Activated CD4-positive, alpha-beta T cell treated with anti-CD3 and anti-CD28 coated beads for 36 hours (primary cell): ENCODE measurements around the gene CAMTA1. TPM values are rescaled to one million over a fixed set of nuclear protein-coding genes. Genes with fewer than 3 reads are reported as not detected.

Experiments
- ATAC-seq: fragments of 200-7000 bp; cut with Tn5 transposase; one replicate; pipeline ENCODE4 v1.10.0; 2021; ENCODE audit warnings: mild to moderate bottlenecking, moderate library complexity
- CTCF ChIA-PET: fragments of 350-600 bp; sonication (Branson Sonifier 250); formaldehyde crosslinking; loops from one replicate; lab custom pipeline; 2021; ENCODE audit warnings: antibody characterized with exemption; lab: Charles Lee
- POLR2A ChIA-PET: fragments of 350-600 bp; sonication (Branson Sonifier 250); formaldehyde crosslinking; loops from one replicate; lab custom pipeline; 2021; ENCODE audit warnings: antibody characterized with exemption, inconsistent platforms; lab: Charles Lee
- DNase-seq: peaks from one replicate; pipeline ENCODE4 v3.0.0-alpha.2; 2020
- H3K27ac Mint-ChIP-seq: one replicate; pipeline ENCODE4 v1.8.0; 2021; ENCODE audit warnings: mixed read lengths
- H3K27me3 Mint-ChIP-seq: one replicate; pipeline ENCODE4 v1.8.0; 2021; ENCODE audit warnings: mixed read lengths
- H3K36me3 Mint-ChIP-seq: one replicate; pipeline ENCODE4 v1.8.0; 2021; ENCODE audit warnings: low read depth, mixed read lengths
- H3K4me1 Mint-ChIP-seq: one replicate; pipeline ENCODE4 v1.8.0; 2021; ENCODE audit warnings: mixed read lengths
- H3K4me3 Mint-ChIP-seq: one replicate; pipeline ENCODE4 v1.8.0; 2021; ENCODE audit warnings: mild to moderate bottlenecking, moderate library complexity, mixed read lengths
- H3K9me3 Mint-ChIP-seq: one replicate; pipeline ENCODE4 v1.8.0; 2021; ENCODE audit warnings: low read depth, mixed read lengths
- intact Hi-C, 2 experiments: fragments of 100-400 bp; cut with DNase I in 1 of 2; cut with micrococcal nuclease in 1 of 2; formaldehyde crosslinking; loops; one replicate each; pipeline versions ENCODE4 v1.14.2 to v1.15.1; 2022 to 2024; cut with DNase I, micrococcal nuclease
- total RNA-seq, 2 experiments: library from RNA; stranded (reverse); gene quantifications; one replicate each; pipeline ENCODE4 v1.2.3, GENCODE V29; 2021

Gene CAMTA1
- total RNA-seq, 2 experiments from 2014 or later = 62.3 to 76.7 TPM

DNA sequence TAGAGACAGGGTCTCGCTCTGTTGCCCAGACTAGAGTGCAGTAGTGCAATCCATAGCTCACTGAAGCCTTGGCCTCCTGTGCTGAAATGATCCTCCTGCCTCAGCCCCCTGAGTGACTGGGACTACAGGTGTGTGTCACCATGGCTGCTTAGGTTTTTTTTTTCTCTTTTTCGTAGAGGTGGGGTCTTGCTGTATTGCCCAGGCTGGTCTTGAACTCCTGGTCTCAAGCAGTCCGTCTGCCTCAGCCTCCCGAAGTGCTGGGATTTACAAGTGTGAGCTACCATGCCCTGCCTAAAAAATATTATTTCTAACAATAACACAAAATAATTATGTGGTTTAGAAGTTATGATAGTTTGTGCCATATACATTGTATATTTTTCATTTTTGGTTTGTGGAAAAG is 9.9 kb downstream of the CAMTA1 start:
- intact Hi-C loops = loop anchor here in 1 of 2 experiments (2.0 kb wide), 1 partner anchor 94 kb away; no protein-coding TSS in a partner anchor
- ATAC-seq = no peak
- Mint-ChIP-seq H3K36me3 (peaks cover 5% of the 10 kb centered on the region), H3K4me3 (no peak overlapping the region), H3K9me3 (no peaks in the 10 kb centered on the region), H3K27me3 (no peaks in the 10 kb centered on the region), H3K27ac (no peak overlapping the region), H3K4me1 (peaks cover 26% of the 10 kb centered on the region)
- DNase-seq = no peak
- CTCF ChIA-PET = interaction anchor here (0.6 to 1.0 kb wide), 5 partner anchors 17 to 412 kb away, joined by 3 read pairs; no protein-coding TSS in a partner anchor
- POLR2A ChIA-PET = interaction anchor here (0.6 to 0.7 kb wide), 3 partner anchors 9 to 103 kb away, joined by 3 to 12 read pairs (median 4); no protein-coding TSS in a partner anchor

DNA sequence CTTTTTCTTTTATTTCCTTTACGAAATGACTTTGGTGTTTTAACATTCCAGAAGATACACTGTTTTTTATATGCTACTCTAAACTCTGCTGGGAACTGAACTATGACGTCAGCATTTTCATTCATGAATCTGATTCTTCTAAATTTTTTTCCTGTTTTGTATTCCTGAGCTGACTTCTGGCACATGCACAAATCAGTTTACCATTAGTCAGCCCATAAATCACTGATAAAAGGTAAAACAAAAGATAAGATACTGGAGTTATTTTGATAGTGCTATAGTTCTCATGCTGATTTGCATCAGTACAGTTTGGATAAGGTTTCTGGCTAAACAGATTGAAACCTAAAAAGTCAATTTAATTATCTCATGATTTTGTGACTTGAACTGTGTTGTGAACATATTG is 10.4 kb downstream of the CAMTA1 start:
- Mint-ChIP-seq H3K4me1 (peaks cover 27% of the 10 kb centered on the region), H3K27ac (no peak overlapping the region), H3K27me3 (no peaks in the 10 kb centered on the region), H3K36me3 (peaks cover 5% of the 10 kb centered on the region), H3K9me3 (no peaks in the 10 kb centered on the region), H3K4me3 (no peak overlapping the region)
- ATAC-seq (no peak), DNase-seq (no peak)
- ChIA-PET CTCF (interaction anchor here (0.6 to 1.0 kb wide), 2 partner anchors 16 to 247 kb away, joined by 3 read pairs; no protein-coding TSS in a partner anchor), POLR2A (interaction anchor here (0.7 kb wide), 1 partner anchor 92 kb away, joined by 3 read pairs; no protein-coding TSS in a partner anchor)
- intact Hi-C loops = loop anchor here in 1 of 2 experiments (2.0 kb wide), 1 partner anchor 93 kb away; no protein-coding TSS in a partner anchor

DNA sequence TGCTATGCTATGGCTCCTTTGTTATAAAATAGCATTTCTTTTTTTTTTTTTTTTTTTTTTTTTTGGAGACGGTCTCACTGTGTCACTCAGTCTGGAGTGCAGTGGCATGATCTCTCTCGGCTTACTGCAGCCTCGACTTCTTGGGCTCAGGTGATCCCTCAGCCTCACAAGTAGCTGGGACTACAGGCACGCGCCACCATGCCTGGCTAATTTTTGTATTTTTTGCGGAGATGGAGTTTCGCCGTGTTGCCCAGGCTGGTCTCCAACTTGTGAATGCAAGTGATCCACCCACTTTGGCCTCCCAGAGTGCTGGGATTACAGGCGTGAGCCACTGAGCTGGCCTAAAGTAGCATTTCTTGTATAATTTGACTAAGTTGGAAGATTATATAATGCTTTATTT is 10.8 kb downstream of the CAMTA1 start:
- ChIA-PET CTCF (interaction anchor here (0.6 to 1.5 kb wide), 4 partner anchors 16 to 274 kb away, joined by 3 read pairs; no protein-coding TSS in a partner anchor), POLR2A (interaction anchor here (0.7 kb wide), 1 partner anchor 92 kb away, joined by 3 read pairs; no protein-coding TSS in a partner anchor)
- intact Hi-C loops = no loop called here
- Mint-ChIP-seq H3K27ac (no peak overlapping the region), H3K4me1 (peaks cover 27% of the 10 kb centered on the region), H3K4me3 (no peak overlapping the region), H3K36me3 (peaks cover 5% of the 10 kb centered on the region), H3K9me3 (no peaks in the 10 kb centered on the region), H3K27me3 (no peaks in the 10 kb centered on the region)
- ATAC-seq (no peak), DNase-seq (no peak)

DNA sequence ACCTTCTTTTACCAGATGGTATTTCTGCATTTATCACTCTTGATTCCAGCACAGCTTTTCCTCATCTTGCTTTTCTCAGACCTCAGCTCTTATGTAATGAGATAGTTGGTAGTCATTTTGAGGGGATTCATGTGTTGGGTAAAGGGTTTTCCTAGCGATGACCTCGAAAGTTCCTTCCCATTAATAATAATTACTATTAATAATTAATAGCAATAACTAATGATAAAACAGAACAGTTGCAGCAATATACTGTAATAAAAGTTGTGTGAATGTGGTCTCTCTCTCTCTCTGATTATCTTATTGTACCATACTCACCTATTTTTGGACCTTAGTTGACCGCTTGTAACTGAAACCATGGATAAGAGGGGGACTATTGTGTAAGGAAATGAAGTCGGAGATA is 14.2 kb downstream of the CAMTA1 start:
- no peaks in the 10 kb centered on the region for H3K27me3 Mint-ChIP-seq
- ATAC-seq (no peak), DNase-seq (no peak)
- ChIA-PET CTCF (interaction anchor here (0.6 kb wide), 1 partner anchor 315 kb away, joined by 3 read pairs; no protein-coding TSS in a partner anchor), POLR2A (interaction anchor here (2.4 kb wide), 1 partner anchor 15 kb away, joined by 9 read pairs; the partner anchor contains the start of gene CAMTA1)
- no peak overlapping the region for H3K4me3 Mint-ChIP-seq
- H3K27ac Mint-ChIP-seq = no peak overlapping the region
- H3K9me3 Mint-ChIP-seq = no peaks in the 10 kb centered on the region
- H3K36me3 Mint-ChIP-seq = peaks cover 3% of the 10 kb centered on the region
- intact Hi-C loops = no loop called here
- peaks cover 40% of the 10 kb centered on the region for H3K4me1 Mint-ChIP-seq

DNA sequence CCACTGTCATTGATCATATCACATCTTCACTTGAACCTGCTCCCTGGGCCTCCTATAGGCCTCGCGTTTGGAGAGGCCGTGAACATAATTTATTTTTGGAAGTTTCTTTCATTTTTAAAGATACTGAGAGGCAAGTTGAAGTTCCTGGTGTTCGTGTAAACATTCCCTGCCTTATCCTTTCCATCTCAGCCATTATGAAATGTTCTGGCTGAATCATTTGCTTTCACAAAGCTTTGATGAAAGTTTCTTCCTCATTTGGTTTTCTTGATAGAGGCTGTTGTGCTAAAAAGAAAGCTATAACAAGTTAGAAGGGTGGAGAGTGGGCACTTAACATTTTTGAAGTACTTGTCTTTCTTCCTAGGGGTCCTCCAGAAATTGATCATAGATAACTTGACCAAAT is 15.5 kb downstream of the CAMTA1 start:
- intact Hi-C loops = no loop called here

DNA sequence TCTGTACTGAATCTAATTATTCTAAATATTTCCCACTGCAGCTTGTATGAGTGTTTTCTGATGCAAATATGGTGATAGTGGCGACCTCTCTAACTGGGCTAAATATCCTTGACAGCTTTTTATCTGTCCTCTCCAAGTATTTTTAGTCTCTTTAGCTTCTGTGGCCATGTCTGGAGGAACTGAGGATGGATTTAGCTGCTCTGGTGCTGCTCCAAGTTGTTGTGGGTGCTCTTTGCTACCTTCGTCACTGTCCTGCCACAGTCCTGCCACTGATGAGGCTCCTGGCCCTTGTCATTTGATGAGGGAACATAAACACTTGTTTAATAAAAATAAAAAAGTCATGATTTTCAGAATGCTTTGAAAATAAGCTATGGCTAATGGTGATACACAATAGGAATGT is 15.9 kb downstream of the CAMTA1 start:
- CTCF ChIA-PET = no interaction called here
- no peak for DNase-seq
- ATAC-seq = no peak
- intact Hi-C loops = no loop called here
- H3K27me3 Mint-ChIP-seq = no peaks in the 10 kb centered on the region
- peaks cover 50% of the 10 kb centered on the region for H3K4me1 Mint-ChIP-seq
- H3K9me3 Mint-ChIP-seq = no peaks in the 10 kb centered on the region
- H3K27ac Mint-ChIP-seq = no peak overlapping the region
- no peak overlapping the region for H3K4me3 Mint-ChIP-seq
- POLR2A ChIA-PET = interaction anchor here (0.6 to 2.4 kb wide), 3 partner anchors 13 to 106 kb away, joined by 3 to 9 read pairs (median 3); partner anchors contain the start of gene CAMTA1
- H3K36me3 Mint-ChIP-seq = peaks cover 3% of the 10 kb centered on the region

More for the DNA sequence above, 15.5 kb downstream of the CAMTA1 start:
- ChIA-PET CTCF (no interaction called here), POLR2A (interaction anchor here (2.4 kb wide), 1 partner anchor 16 kb away, joined by 9 read pairs; the partner anchor contains the start of gene CAMTA1)
- H3K4me1 Mint-ChIP-seq = peaks cover 46% of the 10 kb centered on the region
- H3K27me3 Mint-ChIP-seq = no peaks in the 10 kb centered on the region
- no peak for ATAC-seq
- H3K4me3 Mint-ChIP-seq = no peak overlapping the region
- no peaks in the 10 kb centered on the region for H3K9me3 Mint-ChIP-seq
- H3K36me3 Mint-ChIP-seq = peaks cover 3% of the 10 kb centered on the region
- no peak for DNase-seq
- H3K27ac Mint-ChIP-seq = no peak overlapping the region

DNA sequence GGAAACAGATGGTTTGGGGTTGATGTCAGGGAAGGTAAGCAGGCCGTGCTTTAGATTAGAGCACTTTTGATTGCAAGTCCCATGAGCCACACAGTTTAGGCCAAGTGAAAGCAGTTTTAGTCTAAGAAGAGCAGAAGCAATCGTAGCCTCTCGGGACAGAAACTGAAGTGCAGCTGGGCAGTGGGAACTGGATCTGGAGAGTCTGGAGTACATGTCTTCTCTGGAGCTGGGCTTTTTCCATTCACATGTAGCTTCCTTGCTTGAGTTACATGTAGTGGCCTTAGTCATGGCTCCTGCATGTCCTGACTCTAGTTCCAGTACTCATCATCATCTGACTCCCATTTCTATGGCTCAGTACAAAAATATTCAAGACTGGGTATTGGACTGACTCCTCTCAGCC is 16.7 kb downstream of the CAMTA1 start:
- Mint-ChIP-seq H3K9me3 (no peaks in the 10 kb centered on the region), H3K27ac (no peak overlapping the region), H3K27me3 (no peaks in the 10 kb centered on the region), H3K4me1 (peaks cover 51% of the 10 kb centered on the region), H3K4me3 (no peak overlapping the region), H3K36me3 (peaks cover 2% of the 10 kb centered on the region)
- ChIA-PET POLR2A (interaction anchor here (0.6 kb wide), 2 partner anchors 14 to 107 kb away, joined by 3 read pairs; no protein-coding TSS in a partner anchor), CTCF (interaction anchor here (0.8 kb wide), 1 partner anchor 21 kb away, joined by 4 read pairs; no protein-coding TSS in a partner anchor)
- DNase-seq (no peak), ATAC-seq (no peak)
- intact Hi-C loops = no loop called here

DNA sequence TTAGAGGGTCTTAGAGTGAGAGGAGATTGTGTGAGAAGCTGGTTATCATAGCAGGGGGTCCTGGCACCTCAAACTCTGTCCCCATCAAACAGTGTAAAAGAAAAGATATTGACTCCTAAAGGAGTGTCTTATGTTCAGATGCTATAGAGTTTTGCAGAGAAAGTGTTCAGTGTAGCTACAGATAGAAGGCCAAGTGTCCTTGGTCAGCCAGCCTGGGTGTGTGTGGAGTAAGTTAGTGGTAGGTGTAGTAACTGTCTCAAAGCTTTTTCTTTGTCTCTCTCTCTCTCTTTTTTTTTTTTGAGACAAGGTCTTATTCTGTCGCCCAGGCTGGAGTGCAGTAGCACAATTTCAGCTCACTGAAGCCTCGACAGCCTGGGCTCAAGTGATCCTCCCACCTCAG is 17.2 kb downstream of the CAMTA1 start:
- ATAC-seq = no peak
- H3K36me3 Mint-ChIP-seq = no peaks in the 10 kb centered on the region
- intact Hi-C loops = no loop called here

DNA sequence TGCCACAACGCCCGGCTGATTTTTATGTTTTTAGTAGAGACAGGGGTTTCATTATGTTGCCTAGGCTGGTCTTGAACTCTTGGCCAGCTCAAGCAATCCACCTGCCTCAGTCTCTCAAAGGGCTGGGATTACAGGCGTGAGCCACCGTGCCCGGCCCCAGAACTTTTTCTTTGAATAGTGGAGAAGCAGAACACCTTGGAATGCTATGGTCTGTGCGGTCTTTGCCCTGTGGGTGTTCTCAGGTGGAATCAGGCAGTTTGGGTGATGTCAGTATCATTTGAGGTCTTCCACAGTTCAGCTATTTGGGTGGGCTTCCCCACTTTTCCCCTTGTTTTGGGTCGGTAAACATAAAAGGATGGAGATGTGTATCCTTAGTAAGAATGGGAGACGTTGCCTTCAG is 17.6 kb downstream of the CAMTA1 start:
- H3K27me3 Mint-ChIP-seq = no peaks in the 10 kb centered on the region
- no peak overlapping the region for H3K4me3 Mint-ChIP-seq

More for the DNA sequence above, 17.2 kb downstream of the CAMTA1 start:
- ChIA-PET CTCF (no interaction called here), POLR2A (no interaction called here)
- peaks cover 51% of the 10 kb centered on the region for H3K4me1 Mint-ChIP-seq
- DNase-seq = no peak
- H3K9me3 Mint-ChIP-seq = no peaks in the 10 kb centered on the region
- no peaks in the 10 kb centered on the region for H3K27me3 Mint-ChIP-seq
- no peak overlapping the region for H3K27ac Mint-ChIP-seq
- no peak overlapping the region for H3K4me3 Mint-ChIP-seq

DNA sequence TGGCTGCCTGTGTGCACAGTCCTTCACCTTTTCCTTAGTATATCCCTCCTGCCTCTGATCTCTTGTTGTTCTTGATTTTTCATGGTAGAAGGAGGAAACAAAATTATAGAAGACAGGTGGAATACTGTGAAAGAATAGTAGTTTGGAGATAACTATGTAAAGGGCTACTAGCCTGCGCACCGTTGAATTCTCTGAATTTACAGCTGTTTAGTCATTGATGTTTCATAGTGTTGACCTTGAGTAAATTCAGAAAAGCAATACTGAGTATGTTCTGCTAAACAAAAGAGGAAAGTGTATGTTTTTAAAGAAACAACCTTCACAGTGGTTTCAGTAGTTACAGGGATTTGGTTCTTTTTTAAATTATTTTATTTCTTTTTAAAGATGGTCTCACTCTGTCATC is 18.1 kb downstream of the CAMTA1 start:
- Mint-ChIP-seq H3K27ac (no peak overlapping the region), H3K4me1 (peaks cover 51% of the 10 kb centered on the region), H3K36me3 (no peaks in the 10 kb centered on the region), H3K9me3 (no peaks in the 10 kb centered on the region), H3K27me3 (no peaks in the 10 kb centered on the region), H3K4me3 (no peak overlapping the region)
- DNase-seq = no peak
- peak; percentile 49 for ATAC-seq
- intact Hi-C loops = no loop called here
- ChIA-PET POLR2A (interaction anchor here (0.6 kb wide), 1 partner anchor 44 kb away, joined by 6 read pairs; no protein-coding TSS in a partner anchor), CTCF (no interaction called here)

More for the DNA sequence above, 17.6 kb downstream of the CAMTA1 start:
- Mint-ChIP-seq H3K9me3 (no peaks in the 10 kb centered on the region), H3K36me3 (no peaks in the 10 kb centered on the region), H3K4me1 (peaks cover 51% of the 10 kb centered on the region), H3K27ac (no peak overlapping the region)
- ChIA-PET CTCF (no interaction called here), POLR2A (no interaction called here)
- DNase-seq (no peak), ATAC-seq (no peak)
- intact Hi-C loops = no loop called here

DNA sequence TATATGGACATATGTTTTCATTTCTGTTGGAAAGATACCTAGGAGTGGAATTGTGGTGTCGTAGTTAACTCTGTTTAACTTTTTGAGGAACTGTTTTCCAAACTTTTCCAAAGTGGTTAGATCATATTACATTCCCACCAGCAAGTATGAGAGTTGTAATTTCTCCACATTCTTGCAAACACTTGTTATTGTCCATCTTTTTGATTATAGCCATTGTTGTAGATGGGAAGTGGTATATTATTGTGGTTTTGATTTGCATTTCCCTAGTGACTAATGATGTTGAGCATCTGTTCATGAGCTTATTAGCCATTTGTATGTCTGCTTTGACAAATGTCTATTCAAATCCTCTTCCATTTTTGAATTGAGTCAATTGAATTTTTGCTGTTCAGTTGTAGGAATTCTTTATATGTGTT is 19.8 kb downstream of the CAMTA1 start:
- H3K27me3 Mint-ChIP-seq = no peaks in the 10 kb centered on the region
- H3K4me1 Mint-ChIP-seq = peaks cover 47% of the 10 kb centered on the region
- ChIA-PET POLR2A (interaction anchor here (0.8 kb wide), 1 partner anchor 63 kb away, joined by 3 read pairs; no protein-coding TSS in a partner anchor), CTCF (interaction anchor here (0.6 kb wide), 1 partner anchor 229 kb away, joined by 4 read pairs; no protein-coding TSS in a partner anchor)
- no peaks in the 10 kb centered on the region for H3K36me3 Mint-ChIP-seq
- H3K9me3 Mint-ChIP-seq = no peaks in the 10 kb centered on the region
- ATAC-seq (peak; percentile 19), DNase-seq (no peak)
- intact Hi-C loops = no loop called here
- H3K27ac Mint-ChIP-seq = no peak overlapping the region
- H3K4me3 Mint-ChIP-seq = no peak overlapping the region
